ENCODE measurements around the gene EPG5. TPM values are rescaled to one million over a fixed set of nuclear protein-coding genes. Genes with fewer than 3 reads are reported as not detected.
A peak's percentile ranks its signal among the peaks of the same experiment; 100 is the strongest.

The EPG5 gene
- total RNA-seq, 1 experiment from 2014 or later: 16.7 TPM

- TF ChIP-seq CTCF (conservative IDR thresholded peaks at IDR 0.05; ENCODE audit: low read depth, low read length): 0 out of 2 replicates have a peak, but pooled peaks have one; percentile 23
- TF ChIP-seq EZH2 (IDR thresholded peaks at IDR 0.05; ENCODE audit: borderline replicate concordance, low read depth, low read length, poor library complexity, severe bottlenecking): peak; percentile 20
- intact Hi-C loops (cut with micrococcal nuclease; ENCODE audit: unreplicated experiment): loop anchor here (2.0 kb wide), 2 partner anchors 115 to 145 kb away; no protein-coding TSS in a partner anchor
- Histone ChIP-seq H3K27ac (ENCODE audit: low read depth, low read length, poor library complexity, severe bottlenecking) (no peak overlapping the region), H3K27me3 (replicated peaks; ENCODE audit: insufficient read depth, low read depth, low read length, poor library complexity) (peaks cover 63% of the 10 kb centered on the region), H3K4me3 (ENCODE audit: low read depth, low read length, poor library complexity, severe bottlenecking) (peak overlapping the region; percentile 15), H3K36me3 (ENCODE audit: insufficient read depth, low read length, poor library complexity, severe bottlenecking) (no peaks in the 10 kb centered on the region), H3K4me1 (ENCODE audit: insufficient read depth, low read length, poor library complexity, severe bottlenecking) (no peaks in the 10 kb centered on the region), H3K9me3 (ENCODE audit: low read depth, low read length, poor library complexity, severe bottlenecking) (no peaks in the 10 kb centered on the region)
- DNase-seq (ENCODE audit: low spot score): peak; percentile 53
- CTCF ChIA-PET: no interaction called here
- POLR2A ChIA-PET (ENCODE audit: low non-redundant PET): no interaction called here
- BruUV-seq (replicated peaks): no TSS peak
Observed at GRCh38 chr18:45837283-45838070, 129.7 kb downstream of the EPG5 start.

- TF ChIP-seq EZH2 (IDR thresholded peaks at IDR 0.05; ENCODE audit: borderline replicate concordance, low read depth, low read length, poor library complexity, severe bottlenecking) (no peak), CTCF (conservative IDR thresholded peaks at IDR 0.05; ENCODE audit: low read depth, low read length) (no peak)
- CTCF ChIA-PET: no interaction called here
- no peaks in the 10 kb centered on the region for H3K9me3 ChIP-seq (ENCODE audit: low read depth, low read length, poor library complexity, severe bottlenecking)
- intact Hi-C loops (cut with micrococcal nuclease; ENCODE audit: unreplicated experiment): no loop called here
- H3K36me3 ChIP-seq (ENCODE audit: insufficient read depth, low read length, poor library complexity, severe bottlenecking): no peaks in the 10 kb centered on the region
- peaks cover 63% of the 10 kb centered on the region for H3K27me3 ChIP-seq (replicated peaks; ENCODE audit: insufficient read depth, low read depth, low read length, poor library complexity)
- no peak overlapping the region for H3K27ac ChIP-seq (ENCODE audit: low read depth, low read length, poor library complexity, severe bottlenecking)
- BruUV-seq (replicated peaks): no TSS peak
- H3K4me3 ChIP-seq (ENCODE audit: low read depth, low read length, poor library complexity, severe bottlenecking): no peak overlapping the region
- DNase-seq (ENCODE audit: low spot score): no peak
- POLR2A ChIA-PET (ENCODE audit: low non-redundant PET): no interaction called here
- H3K4me1 ChIP-seq (ENCODE audit: insufficient read depth, low read length, poor library complexity, severe bottlenecking): no peaks in the 10 kb centered on the region
Observed at GRCh38 chr18:45836242-45837205, 130.6 kb downstream of the EPG5 start.

- ChIA-PET POLR2A (ENCODE audit: low non-redundant PET) (no interaction called here), CTCF (no interaction called here)
- Histone ChIP-seq H3K4me1 (ENCODE audit: insufficient read depth, low read length, poor library complexity, severe bottlenecking) (no peaks in the 10 kb centered on the region), H3K27me3 (replicated peaks; ENCODE audit: insufficient read depth, low read depth, low read length, poor library complexity) (peaks cover 61% of the 10 kb centered on the region), H3K9me3 (ENCODE audit: low read depth, low read length, poor library complexity, severe bottlenecking) (no peaks in the 10 kb centered on the region), H3K27ac (ENCODE audit: low read depth, low read length, poor library complexity, severe bottlenecking) (no peak overlapping the region), H3K4me3 (ENCODE audit: low read depth, low read length, poor library complexity, severe bottlenecking) (no peak overlapping the region), H3K36me3 (ENCODE audit: insufficient read depth, low read length, poor library complexity, severe bottlenecking) (no peaks in the 10 kb centered on the region)
- BruUV-seq (replicated peaks): no TSS peak
- intact Hi-C loops (cut with micrococcal nuclease; ENCODE audit: unreplicated experiment): no loop called here
- DNase-seq (ENCODE audit: low spot score): no peak
- TF ChIP-seq EZH2 (IDR thresholded peaks at IDR 0.05; ENCODE audit: borderline replicate concordance, low read depth, low read length, poor library complexity, severe bottlenecking) (no peak), CTCF (conservative IDR thresholded peaks at IDR 0.05; ENCODE audit: low read depth, low read length) (no peak)
Observed at GRCh38 chr18:45835057-45835636, 132.0 kb downstream of the EPG5 start.
